ENCODE results near the gene VWF. TPM values are rescaled to one million over a fixed set of nuclear protein-coding genes. Genes with fewer than 3 reads are reported as not detected.

Gene VWF
- total RNA-seq, 1 donor from 2014 or later = 244 TPM

DNA sequence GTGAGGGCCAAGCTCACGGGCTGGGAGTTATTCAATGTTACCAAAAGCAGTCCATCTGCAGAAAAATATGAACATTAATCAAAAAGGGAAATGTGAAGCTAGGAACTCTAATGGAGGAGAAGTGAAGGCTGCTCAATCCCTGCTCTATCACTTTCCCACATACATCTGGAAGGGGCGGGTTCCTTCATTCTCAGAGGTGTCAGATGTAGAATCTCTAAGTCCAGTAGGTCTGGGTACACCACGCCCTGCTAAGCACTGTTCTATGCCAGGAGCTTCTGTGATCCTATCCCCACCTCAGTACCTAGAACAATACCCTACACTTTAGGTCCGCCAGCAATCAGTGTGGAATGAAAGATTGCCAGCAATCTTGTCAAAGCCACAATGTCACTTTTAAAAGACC is 142.4 kb downstream of the VWF start:
- ATAC-seq = no peak
- intact Hi-C loops (cut with DNase I) = no loop called here
- no peak for DNase-seq (ENCODE audit: missing footprints)

DNA sequence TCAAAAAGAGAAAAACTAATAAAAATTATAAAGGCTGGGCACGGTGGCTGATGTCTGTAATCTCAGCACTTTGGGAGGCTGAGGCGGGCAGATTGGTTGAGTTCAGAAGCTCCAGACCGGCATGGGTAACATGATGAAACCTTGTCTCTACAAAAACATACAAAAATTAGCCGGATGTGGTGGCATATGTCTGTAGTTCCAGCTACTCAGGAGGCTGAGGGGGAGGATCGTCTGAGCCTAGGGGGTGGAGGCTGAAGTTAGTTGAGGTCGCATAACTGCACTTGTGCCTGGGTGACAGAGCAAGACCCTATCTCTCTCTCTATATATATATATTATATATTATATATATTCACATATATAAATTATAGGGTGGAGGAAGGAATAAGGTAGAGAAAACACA is 146.9 kb downstream of the VWF start:
- ATAC-seq (no peak), DNase-seq (ENCODE audit: missing footprints) (no peak)
- intact Hi-C loops (cut with DNase I) = no loop called here

DNA sequence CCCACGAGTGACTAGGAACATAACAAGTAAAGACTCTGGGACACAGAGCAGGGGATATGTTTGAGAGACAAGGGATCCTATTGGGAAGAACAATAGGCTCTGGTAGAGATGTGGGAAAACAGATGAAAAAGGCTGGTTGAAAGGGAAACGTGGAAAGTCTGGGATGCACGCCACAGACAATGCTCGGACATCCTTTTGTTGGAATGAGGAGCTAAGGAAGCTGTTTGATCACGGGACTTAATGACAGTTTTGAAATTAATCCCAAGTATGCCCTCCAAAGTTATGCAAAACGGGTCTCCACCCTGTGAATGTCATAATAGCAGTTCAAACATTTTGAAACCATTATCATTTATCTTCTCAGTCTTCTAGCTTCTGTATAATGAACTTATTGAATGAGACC is 147.8 kb downstream of the VWF start:
- intact Hi-C loops (cut with DNase I) = no loop called here
- ATAC-seq = no peak
- no peak for DNase-seq (ENCODE audit: missing footprints)

DNA sequence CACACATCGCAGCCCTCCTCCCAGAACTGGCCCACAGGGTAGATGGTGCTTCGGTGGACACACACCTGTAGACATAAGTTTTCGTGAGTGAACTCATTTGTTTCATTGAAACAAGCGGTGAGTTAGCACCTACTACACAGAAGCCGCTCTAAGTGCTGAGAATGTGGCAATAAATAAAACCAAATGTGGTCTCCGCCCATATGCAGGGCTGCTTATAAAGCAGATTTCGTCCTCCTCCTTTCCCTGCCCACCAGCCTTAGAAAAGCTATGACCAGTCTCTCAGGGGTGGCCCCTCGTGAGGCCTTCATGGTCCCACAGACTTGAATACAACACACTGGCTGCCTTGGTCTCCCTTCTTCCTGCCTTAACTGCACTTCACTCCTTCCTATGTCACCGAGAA is 148.3 kb downstream of the VWF start:
- ATAC-seq (no peak), DNase-seq (ENCODE audit: missing footprints) (no peak)
- intact Hi-C loops (cut with DNase I) = no loop called here

DNA sequence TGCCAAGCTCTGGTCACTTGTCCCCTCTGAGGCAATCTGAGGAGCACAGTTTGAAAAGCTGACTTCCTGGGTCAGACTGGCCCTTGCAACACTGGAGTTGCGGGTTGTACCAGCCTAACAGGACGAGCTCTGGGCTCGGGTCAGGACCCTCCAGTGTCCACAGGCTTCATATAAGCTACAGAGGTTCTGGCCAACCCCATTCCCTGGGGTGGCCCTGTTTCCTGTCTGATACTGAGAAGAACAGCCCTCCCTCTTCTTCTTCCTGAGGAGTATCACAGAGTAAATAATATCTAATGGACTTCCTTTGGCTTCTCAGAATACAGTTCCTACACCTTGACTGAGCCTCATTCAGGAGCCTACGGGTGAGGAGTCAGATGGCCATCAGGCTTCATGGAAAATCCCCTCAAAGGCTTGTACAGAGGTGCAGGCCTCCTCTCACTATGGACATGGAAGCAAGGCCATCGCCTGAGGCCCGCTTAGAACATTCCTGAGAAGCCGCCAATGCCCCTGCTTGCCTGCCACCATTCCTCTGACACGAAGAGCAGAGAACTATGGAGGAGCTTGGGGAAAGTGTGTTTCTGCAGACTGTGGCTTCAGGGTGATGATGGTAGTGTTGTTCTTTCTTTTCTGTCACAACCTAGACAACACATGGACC is 150.9 kb downstream of the VWF start:
- ATAC-seq = peak; percentile 24
- intact Hi-C loops (cut with DNase I) = no loop called here
- no peak for DNase-seq (ENCODE audit: missing footprints)

DNA sequence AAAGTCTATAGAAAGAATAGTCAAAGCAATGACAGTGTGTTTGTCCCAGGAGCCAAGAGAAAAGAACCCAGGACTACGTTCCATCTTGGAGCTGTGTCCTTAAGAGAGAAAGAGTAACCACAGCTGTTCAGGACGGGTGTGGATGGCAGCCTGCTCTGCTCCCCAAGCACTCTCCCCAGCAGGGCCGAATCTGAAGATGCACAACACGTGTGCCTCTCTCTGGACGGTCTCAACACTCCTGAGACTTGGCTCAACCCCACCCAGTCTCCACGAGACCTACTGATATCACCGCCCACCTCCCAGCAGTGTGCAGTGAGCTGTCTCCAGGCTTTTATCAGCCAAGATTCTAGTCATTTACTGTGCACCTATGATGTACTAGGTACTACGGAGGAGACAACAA is 152.1 kb downstream of the VWF start:
- DNase-seq (ENCODE audit: missing footprints) = no peak
- no peak for ATAC-seq
- intact Hi-C loops (cut with DNase I) = no loop called here

DNA sequence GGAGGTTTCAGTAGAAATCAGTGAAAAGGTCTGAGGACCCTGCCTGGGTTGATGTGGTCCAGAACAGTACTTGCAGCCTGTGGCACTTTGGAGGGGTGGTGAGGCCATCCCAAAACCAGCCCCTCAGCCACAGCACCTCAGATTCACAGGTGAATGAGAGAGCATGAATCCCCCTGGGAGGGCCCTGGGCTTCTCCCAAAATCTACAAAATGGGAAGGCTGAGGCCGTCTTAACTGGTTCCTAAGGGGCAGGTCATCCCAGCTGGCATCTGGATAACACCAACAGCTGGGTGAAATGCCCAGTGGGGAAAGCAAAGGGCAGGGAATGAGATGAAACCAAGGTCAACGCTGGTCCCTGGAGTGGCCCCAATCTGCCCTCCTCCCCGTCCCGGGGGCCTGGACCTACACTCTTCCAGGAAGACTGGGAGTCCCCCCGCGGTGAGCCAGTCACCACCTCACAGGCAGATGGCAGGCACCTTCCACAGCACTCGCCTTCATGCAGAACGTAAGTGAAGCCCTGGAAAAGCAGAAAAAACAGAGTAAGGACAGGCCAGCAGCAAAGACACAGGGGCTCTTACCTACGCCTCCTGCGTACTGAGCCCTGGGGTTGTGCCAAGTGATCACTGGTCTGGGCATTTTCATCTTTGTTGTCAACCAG is 153.1 kb downstream of the VWF start:
- ATAC-seq = peak; percentile 4
- DNase-seq (ENCODE audit: missing footprints) = no peak
- intact Hi-C loops (cut with DNase I) = no loop called here

DNA sequence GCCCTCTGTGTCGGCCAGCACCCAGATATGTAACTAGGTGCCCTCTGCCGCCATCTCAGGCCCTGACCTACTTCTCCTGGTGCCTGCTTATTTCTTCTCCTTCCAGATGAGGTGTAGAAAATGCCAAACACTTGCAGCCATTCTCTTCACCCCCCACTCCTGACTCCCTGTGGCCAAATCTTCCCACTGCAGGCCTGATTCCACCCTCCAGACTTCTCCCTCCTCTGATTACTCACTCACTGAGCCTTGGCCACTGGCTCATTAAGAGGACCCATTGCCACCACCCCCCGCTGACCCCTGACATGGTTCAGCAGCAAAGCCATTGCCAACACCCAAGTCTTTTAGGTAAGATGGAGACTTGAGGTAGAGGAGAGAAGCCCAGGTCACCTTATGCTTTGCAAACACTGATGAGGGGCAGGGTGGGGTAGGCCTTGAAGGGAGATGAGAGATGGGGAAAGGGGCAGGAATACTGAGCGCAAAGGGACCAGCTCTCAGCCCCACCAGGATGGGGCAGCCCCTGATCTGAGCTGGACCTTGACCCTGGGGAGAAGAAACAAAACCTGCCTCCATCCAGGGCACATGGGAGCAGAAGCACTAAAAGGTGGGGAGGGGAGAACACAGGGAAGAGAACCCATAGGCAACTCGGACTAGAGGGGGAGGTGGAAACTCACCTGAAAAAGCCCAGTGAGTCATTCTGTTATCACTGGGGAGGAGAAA is 154.3 kb downstream of the VWF start:
- intact Hi-C loops (cut with DNase I) = no loop called here
- DNase-seq (ENCODE audit: missing footprints) (no peak), ATAC-seq (no peak)

DNA sequence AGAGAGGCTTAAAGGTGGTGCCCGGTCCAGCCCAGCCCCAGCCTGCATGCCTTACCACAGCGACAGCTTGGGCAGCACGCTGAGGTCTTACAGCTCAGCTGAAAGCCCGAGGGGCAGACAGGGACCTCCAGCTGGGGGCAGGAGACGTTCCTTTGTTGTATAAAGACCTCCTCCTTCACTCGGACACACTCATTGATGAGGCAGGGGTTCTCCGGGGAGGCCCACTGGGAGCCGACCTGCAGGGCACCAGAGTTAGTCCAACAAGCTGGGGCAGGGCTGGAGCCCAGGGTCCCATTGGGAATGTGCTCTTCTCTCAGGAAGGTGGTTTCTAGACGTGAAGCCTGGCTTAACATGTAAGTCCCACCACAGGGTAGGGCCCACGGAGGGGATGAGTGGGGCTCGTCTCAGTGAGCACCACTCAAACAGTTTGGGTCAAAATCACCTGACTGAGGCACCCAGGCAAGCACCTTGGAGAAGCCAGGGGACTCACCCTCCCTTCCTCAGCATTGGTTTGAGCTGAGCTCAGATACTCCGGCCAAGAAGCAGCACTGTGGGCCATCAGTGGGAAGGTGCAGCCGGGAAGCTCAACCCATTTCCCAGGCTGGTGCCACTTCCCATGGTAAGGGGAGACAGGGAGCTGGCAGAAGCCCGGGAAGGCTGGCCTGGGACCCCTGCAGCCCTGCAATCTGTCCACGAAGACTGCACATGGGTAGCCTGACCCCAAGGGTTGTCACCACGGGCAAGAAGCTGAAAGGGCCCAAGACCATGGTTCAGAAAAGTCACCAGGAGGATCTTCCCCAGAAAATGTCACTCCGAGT is 155.1 kb downstream of the VWF start:
- DNase-seq (ENCODE audit: missing footprints) (no peak), ATAC-seq (no peak)
- intact Hi-C loops (cut with DNase I) = no loop called here

DNA sequence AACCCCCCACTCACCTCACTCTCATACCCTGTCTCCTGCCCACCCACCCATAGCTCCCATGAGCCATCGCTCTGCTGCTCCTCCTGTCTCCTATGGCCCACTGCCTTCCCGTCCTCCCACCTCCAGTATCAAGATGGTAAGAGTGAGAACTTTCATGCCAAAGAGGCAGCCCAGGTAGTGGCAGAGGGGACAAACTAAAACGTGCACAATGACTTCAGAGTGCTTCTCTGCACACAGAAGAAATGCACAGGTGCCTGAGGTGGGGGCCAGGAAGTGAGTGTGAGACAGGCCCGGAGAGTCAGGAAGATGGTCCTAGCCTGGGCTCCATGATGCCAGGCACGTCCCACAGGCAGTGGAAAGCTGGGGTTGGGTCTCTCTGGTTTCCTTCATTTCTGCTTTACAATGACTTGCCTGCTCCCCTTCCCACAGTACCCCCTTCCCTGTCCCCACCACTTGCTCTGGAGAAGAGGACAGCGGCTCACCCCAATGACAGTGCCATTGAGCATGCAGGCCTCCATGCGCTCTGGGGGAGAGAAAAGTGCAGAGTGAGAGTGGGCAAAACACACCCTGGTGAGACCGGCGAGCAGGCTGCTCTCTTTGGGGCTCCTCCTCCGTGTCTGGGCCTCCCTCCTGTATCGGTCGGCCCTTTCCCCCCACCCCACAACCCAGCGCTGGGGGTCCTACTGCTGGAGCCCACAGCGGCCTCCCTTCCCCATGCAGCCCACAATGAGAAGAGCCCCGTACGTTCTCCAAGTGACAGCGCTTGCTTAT is 156.6 kb downstream of the VWF start:
- ATAC-seq (no peak), DNase-seq (ENCODE audit: missing footprints) (no peak)
- intact Hi-C loops (cut with DNase I) = no loop called here

DNA sequence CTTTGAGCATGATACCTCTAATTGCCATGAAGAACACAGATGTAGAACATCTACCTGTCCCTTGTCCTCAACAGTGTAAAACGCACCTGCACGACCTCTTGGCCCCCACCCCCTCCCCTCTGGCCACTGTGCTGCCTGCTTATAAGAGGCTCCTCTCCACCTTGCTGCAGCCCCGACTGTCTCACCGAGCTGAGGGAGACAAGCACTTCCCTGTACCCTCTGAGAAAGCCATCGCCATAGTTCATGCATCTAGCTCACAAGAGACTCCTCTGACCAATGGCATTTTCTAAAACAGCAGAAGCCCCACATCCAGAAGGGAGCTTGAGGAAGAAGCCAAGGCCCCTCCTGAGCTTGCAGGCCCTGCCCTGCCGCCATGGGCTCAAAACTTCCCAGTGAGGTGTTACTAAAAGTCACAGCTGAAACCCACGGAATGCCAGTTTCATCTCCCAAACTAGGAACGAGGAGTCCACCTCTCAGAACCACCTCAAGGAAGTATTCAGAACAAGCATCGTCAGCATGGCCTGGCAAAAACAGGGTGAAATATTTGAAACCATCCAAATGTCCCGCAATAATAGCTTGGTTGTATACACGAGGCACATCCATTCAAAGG is 157.9 kb downstream of the VWF start:
- DNase-seq (ENCODE audit: missing footprints) (no peak), ATAC-seq (no peak)
- intact Hi-C loops (cut with DNase I) = no loop called here

DNA sequence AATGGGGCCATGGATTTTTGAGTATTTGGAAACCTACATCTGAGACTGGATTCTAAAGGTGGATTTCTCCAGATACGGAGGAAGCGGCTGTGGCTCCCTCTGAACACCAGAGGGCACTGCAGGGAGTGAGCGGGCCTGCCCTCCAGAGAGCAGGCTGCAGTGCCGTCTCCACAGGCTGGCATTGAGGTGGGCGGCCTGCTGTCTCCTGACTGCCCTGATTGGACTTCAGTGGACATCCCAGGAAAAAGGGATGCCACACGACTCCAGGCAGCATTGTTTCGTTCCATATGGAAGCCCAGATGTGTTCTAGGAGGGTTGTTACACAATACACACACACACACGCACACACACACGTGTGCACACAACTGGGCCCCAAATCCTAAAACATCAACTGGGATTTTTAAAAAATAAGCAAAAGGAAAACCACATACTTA is 158.5 kb downstream of the VWF start:
- intact Hi-C loops (cut with DNase I) = no loop called here
- ATAC-seq (peak; percentile 73), DNase-seq (ENCODE audit: missing footprints) (no peak)

DNA sequence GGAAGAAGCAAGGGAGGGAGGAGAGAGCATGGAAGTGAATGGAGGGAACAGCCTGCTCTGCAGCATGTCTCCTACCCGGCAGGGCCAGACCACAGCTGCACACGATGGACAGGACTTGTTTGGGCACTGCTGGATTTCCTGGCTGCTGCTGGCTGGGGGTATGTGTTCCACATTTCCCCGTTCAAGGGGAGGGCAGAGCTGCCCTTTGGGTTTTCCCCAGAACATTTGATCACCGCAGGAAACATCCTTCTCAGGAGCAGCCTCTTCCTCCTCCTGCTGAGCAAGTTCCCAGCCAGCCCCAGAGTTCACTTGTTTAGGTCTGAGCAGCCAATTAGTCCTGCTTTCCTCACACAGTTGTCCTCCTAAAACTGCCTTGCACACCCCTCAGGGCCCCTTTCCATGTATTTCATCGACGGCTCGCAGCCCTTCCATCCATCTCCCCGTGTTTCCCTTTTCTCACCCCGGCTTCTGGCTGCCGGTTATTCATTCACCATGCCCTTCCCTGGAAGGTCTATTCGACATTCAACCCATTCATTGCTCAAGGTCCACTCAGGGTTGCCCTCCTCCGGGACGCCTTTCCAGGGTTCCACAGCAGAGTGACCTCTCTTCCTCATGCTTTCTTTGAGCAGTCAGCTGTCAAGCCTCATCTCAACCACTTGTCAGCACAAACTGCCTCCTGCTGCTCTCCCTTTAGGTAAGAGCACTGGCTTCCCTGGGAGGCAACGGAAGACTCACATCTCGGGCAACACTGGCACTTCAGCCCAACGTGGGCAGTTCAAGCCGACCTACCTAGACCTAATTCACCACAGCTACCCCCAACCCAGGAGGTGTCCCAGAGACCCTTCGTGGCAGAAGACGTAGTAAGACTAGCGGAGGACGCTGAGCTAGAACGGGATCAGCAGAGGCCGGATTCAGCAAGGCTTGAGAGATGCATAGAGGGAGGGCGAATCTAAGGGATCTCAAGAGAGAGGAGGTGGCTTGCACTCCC is 159.3 kb downstream of the VWF start:
- ATAC-seq = no peak
- intact Hi-C loops (cut with DNase I) = no loop called here
- no peak for DNase-seq (ENCODE audit: missing footprints)

DNA sequence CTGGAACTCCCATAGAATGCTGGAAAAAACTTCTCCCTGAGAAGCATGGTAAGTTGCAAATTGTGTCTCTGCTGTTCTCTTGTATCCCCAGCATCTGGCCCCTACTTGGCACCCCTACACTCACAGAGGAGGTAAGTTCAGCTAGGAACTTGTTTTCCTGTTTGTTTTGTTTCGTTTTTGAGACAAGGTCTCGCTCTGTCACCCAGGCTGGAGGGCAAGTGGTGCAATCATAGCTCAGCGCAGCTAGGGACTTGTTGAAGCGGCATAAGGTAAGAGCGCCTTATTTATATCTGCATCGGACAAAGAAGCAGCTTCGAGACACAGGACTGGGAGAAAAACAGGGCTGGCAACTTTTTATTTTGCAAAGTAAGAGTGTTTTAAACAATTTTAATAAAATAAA is 161.0 kb downstream of the VWF start:
- intact Hi-C loops (cut with DNase I) = no loop called here
- DNase-seq (ENCODE audit: missing footprints) = no peak
- ATAC-seq = no peak

DNA sequence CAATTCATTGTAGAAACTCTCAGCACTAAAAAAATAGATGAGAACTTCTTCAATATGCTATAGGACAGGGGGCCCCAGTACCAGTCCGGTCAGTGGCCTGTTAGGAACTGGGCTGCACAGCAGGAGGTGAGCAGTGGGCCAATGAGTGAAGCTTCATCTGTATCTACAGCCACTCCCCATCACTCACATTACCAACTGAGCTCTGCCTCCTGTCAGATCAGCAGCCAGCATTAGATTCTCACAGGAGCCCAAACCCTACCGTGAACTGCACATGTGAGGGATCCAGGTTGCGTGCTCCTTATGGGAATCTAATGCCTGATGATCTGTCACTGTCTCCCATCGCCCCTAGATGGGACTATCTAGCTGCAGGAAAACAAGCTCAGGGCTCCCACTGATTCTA is 163.7 kb downstream of the VWF start:
- intact Hi-C loops (cut with DNase I) = no loop called here
- ATAC-seq (no peak), DNase-seq (ENCODE audit: missing footprints) (no peak)

DNA sequence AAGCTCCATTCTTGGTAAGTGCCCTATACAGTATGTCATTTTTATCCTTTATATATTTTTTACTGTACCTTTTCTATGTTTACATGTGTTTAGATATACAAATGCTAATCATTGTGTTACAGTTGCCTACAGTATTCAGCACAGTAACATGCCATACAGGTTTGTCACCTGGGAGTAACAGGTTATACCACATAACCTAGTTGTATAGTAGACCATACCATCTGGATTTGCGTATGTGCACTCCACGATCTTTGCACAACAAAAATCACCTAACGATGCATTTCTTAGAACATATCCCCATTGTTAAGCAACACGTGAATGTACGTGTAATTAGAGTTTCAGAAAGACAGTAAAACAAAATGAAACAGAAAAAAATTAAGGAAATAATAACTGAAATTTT is 167.5 kb downstream of the VWF start:
- intact Hi-C loops (cut with DNase I) = no loop called here
- ATAC-seq (no peak), DNase-seq (ENCODE audit: missing footprints) (no peak)

DNA sequence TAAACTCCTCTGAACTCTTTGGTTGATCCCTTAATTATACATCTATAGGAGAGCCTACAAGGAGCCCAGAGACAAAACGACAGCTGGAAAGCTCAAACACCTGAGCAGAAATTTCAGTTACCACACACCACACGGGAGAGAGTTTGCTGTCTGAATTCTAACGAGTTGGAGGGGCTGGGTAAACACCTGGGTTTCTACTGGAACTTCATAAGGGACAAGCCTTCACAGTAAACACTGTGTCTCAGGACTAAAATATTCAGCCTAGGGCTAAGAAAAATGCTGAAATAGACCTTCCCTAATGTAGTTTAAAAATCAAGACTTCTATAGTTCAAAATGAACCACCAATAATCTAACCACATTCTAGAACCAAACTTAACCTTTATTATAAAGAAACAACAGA is 169.8 kb downstream of the VWF start:
- ATAC-seq = no peak
- no peak for DNase-seq (ENCODE audit: missing footprints)
- intact Hi-C loops (cut with DNase I) = no loop called here
